ENCODE data around the gene PITHD1.

GRCh38 chr1:23759277-23759676 is 18.9 kb upstream of the PITHD1 start:
- TF ChIP-seq, protein P1, sequence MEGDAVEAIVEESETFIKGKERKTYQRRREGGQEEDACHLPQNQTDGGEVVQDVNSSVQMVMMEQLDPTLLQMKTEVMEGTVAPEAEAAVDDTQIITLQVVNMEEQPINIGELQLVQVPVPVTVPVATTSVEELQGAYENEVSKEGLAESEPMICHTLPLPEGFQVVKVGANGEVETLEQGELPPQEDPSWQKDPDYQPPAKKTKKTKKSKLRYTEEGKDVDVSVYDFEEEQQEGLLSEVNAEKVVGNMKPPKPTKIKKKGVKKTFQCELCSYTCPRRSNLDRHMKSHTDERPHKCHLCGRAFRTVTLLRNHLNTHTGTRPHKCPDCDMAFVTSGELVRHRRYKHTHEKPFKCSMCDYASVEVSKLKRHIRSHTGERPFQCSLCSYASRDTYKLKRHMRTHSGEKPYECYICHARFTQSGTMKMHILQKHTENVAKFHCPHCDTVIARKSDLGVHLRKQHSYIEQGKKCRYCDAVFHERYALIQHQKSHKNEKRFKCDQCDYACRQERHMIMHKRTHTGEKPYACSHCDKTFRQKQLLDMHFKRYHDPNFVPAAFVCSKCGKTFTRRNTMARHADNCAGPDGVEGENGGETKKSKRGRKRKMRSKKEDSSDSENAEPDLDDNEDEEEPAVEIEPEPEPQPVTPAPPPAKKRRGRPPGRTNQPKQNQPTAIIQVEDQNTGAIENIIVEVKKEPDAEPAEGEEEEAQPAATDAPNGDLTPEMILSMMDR (IDR thresholded peaks at IDR 0.05; ENCODE audit: insufficient read depth, low read depth, low read length) = no peak
- TF ChIP-seq EZH2 (IDR thresholded peaks at IDR 0.05; ENCODE audit: insufficient read depth, low read length) = no peak
